GM12801 (cell line): Measurements from ENCODE around the gene ATXN7L3.

Experiments
- TF ChIP-seq, protein P1 (sequence below): IDR thresholded peaks from one replicate; pipeline ENCODE4 v1.5.1; 2011; ENCODE audit warnings: control low read depth; ENCODE audit not compliant: insufficient read length; ENCODE audit errors: extremely low read depth

The ATXN7L3 gene

GRCh38 chr17:44220213-44221083 lies 20.8 kb upstream of the ATXN7L3 start:
- TF ChIP-seq, protein P1, sequence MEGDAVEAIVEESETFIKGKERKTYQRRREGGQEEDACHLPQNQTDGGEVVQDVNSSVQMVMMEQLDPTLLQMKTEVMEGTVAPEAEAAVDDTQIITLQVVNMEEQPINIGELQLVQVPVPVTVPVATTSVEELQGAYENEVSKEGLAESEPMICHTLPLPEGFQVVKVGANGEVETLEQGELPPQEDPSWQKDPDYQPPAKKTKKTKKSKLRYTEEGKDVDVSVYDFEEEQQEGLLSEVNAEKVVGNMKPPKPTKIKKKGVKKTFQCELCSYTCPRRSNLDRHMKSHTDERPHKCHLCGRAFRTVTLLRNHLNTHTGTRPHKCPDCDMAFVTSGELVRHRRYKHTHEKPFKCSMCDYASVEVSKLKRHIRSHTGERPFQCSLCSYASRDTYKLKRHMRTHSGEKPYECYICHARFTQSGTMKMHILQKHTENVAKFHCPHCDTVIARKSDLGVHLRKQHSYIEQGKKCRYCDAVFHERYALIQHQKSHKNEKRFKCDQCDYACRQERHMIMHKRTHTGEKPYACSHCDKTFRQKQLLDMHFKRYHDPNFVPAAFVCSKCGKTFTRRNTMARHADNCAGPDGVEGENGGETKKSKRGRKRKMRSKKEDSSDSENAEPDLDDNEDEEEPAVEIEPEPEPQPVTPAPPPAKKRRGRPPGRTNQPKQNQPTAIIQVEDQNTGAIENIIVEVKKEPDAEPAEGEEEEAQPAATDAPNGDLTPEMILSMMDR = no peak

- TF ChIP-seq, protein P1 = no peak
These were observed 20.0 kb upstream of the ATXN7L3 start, which contains the start of gene UBTF for GRCh38 chr17:44219616-44220212. UBTF (minus strand) TSS chr17:44219675; CDS start chr17:44218229, 1,446 bp downstream.

GRCh38 chr17:44219108-44219615 lies 19.5 kb upstream of the ATXN7L3 start:
- TF ChIP-seq, protein P1 = no peak

- TF ChIP-seq, protein P1 = no peak
These were observed 18.8 kb upstream of the ATXN7L3 start for GRCh38 chr17:44218344-44219107.

DNA sequence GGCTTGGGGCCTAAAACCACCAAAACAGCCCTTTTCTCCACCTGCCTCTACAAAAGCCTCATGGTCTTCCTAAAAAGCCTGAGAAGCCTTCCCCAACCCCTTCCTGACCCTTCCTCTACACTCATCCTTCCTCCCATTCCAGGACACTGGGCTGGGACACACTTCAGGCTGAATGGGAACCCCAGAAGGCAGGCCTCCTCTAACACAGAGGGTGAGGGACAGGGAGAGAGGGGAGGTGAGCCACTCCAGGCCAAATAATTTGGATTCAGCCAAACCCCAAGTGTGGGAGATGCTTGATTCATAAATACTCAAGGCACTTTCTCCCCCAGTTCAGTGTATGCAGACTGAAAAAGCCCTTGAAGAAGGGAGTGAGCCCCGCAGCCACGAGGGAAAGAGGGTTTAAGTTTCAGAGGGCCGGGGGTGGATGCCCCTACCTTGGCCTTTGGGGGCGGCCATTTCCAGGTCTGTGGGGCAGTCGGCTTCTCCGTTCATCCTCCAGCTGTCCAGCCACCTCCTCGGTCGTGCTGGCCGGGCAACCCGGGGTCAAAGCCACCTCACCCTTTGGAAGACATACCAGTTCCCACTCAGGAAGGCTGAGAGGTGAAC lies 18.2 kb upstream of the ATXN7L3 start:
- TF ChIP-seq, protein P1 = no peak

GRCh38 chr17:44216694-44217093 lies 17.0 kb upstream of the ATXN7L3 start:
- TF ChIP-seq, protein P1 = no peak

DNA sequence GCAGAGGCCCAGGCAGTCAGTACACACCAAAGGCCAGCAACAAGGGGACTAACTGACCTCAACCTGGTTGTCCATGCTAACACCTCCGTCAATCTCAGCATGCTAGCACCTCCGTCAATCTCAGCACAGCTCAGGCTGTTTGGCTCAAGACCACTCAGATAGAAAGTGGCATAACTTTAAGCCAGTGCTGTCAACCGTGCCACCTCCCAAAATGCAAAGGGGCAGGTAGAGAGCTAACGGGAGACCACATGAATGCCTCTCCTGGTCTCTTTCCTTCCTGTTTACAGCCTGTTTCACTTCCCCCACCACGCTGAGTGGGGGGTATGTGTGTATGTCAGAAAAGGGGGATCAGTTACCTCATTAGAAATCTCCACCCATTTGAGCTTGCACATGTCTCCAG lies 16.5 kb upstream of the ATXN7L3 start:
- TF ChIP-seq, protein P1 = no peak
